Peyer's patch (tissue), 4 donors: Measurements from ENCODE around the gene IFITM1.

Experiments
- POLR2A ChIP-seq, 2 donors: fragments of 450-650 bp; IDR thresholded peaks; one replicate each; pipeline ENCODE4 v1.5.1; 2017; ENCODE audit warnings: antibody characterized with exemption in 2 of 2, mild to moderate bottlenecking in 2 of 2, moderate library complexity in 2 of 2
- TF ChIP-seq, protein P1 (sequence below), 6 experiments: fragments of 450-650 bp in 4 of 6; fragments of 200-600 bp in 2 of 6; sonication (generic) in 1 of 6; IDR thresholded peaks; one replicate each; pipeline ENCODE4 v1.5.1; 2017 to 2019; ENCODE audit warnings: antibody characterized with exemption in 6 of 6, mild to moderate bottlenecking in 3 of 6, moderate library complexity in 1 of 6

DNA sequence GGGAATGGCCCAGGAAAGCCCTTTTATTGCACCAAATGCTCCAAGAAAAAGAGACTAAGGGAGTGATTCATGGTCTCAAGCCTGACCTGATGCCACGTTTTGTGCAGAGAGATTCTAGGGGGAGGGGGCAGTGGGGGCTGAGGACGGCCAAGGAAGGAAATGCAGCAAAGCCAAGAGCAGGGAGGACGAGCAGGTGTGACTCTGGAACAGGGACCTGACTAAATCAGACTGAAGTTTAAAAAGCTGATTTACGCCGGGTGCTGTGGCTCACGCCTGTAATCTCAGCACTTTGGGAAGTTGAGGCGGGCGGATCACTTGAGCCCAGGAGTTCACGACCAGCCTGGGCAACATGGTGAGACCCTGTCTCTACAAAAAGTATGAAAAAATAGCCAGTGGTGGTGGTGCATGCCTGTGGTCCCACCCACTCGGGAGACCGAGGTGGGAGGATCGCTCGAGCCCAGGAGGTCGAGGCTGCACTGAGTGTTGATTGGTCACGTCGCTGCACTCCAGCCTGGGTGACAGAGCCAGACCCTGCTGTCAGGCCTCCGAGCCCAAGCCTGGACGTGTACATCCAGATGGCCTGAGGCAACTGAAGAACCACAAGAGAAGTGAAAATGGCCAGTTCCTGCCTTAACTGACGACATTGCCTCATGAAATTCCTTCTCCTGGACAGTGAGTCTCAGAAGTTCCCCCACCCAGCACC, 17.7 kb downstream of the IFITM1 start:
- TF ChIP-seq, protein P1, sequence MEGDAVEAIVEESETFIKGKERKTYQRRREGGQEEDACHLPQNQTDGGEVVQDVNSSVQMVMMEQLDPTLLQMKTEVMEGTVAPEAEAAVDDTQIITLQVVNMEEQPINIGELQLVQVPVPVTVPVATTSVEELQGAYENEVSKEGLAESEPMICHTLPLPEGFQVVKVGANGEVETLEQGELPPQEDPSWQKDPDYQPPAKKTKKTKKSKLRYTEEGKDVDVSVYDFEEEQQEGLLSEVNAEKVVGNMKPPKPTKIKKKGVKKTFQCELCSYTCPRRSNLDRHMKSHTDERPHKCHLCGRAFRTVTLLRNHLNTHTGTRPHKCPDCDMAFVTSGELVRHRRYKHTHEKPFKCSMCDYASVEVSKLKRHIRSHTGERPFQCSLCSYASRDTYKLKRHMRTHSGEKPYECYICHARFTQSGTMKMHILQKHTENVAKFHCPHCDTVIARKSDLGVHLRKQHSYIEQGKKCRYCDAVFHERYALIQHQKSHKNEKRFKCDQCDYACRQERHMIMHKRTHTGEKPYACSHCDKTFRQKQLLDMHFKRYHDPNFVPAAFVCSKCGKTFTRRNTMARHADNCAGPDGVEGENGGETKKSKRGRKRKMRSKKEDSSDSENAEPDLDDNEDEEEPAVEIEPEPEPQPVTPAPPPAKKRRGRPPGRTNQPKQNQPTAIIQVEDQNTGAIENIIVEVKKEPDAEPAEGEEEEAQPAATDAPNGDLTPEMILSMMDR (IDR thresholded peaks at IDR 0.05): no peak
- no peak for TF ChIP-seq POLR2A (IDR thresholded peaks at IDR 0.05)
